Measurements from ENCODE around the gene DBR1.

GRCh38 chr3:138219255-138219654, 44.5 kb upstream of the DBR1 start:
- TF ChIP-seq CTCF (IDR thresholded peaks at IDR 0.05; ENCODE audit: low read length) (no peak), EZH2phosphoT487 (IDR thresholded peaks at IDR 0.05; ENCODE audit: low read length) (no peak)
